Astrocyte of the spinal cord (primary cell): Measurements from ENCODE around the gene FAM89B.

Source experiments
- DNase-seq: peaks from one replicate; pipeline ENCODE4 v3.0.0; 2011; ENCODE audit warnings: low read depth, low spot score
- H3K4me3 ChIP-seq: 2 replicates; pipeline ENCODE4 v1.5.1; 2011; ENCODE audit warnings: low read depth, mild to moderate bottlenecking, low read length, moderate library complexity
- CTCF ChIP-seq: IDR thresholded peaks from 2 replicates; pipeline ENCODE4 v1.5.1; 2012; ENCODE audit warnings: low read depth, mild to moderate bottlenecking, low read length, inconsistent platforms
- in situ Hi-C: cut with HindIII; loops from 2 replicates; pipeline ENCODE4 v1.10.0; 2017; ENCODE audit warnings: low sequenced_read_pairs

The FAM89B gene

GRCh38 chr11:65554057-65554818 is 18.1 kb upstream of the FAM89B start:
- in situ Hi-C loops, result no loop called here
- H3K4me3 ChIP-seq, result no peak overlapping the region
- no peak for TF ChIP-seq CTCF
- no peak for DNase-seq

- no peak for DNase-seq
- no peak for TF ChIP-seq CTCF
- in situ Hi-C loops, result no loop called here
Observed at GRCh38 chr11:65554842-65555430, 17.4 kb upstream of the FAM89B start.

GRCh38 chr11:65555693-65556231 is 16.6 kb upstream of the FAM89B start:
- peak overlapping the region; percentile 72 for H3K4me3 ChIP-seq
- in situ Hi-C loops, result no loop called here
- DNase-seq, result peak; percentile 90
- TF ChIP-seq CTCF, result no peak

More at GRCh38 chr11:65554842-65555430, 17.4 kb upstream of the FAM89B start:
- H3K4me3 ChIP-seq, result no peak overlapping the region

GRCh38 chr11:65556470-65557279 is 15.7 kb upstream of the FAM89B start:
- no peak for TF ChIP-seq CTCF
- H3K4me3 ChIP-seq, result peak overlapping the region; percentile 72
- no peak for DNase-seq
- in situ Hi-C loops, result no loop called here

GRCh38 chr11:65557280-65558001 is 14.9 kb upstream of the FAM89B start:
- TF ChIP-seq CTCF, result no peak
- in situ Hi-C loops, result no loop called here
- no peak for DNase-seq
- H3K4me3 ChIP-seq, result peak overlapping the region; percentile 72
